KOPT-K1 (cell line): Measurements from ENCODE around the gene AMER3.

Experiments used
- H3K27ac ChIP-seq: fragments of 200-600 bp; sonication (generic); 2 replicates; pipeline ENCODE4 v1.5.1; 2016; ENCODE audit warnings: antibody characterized with exemption, mild to moderate bottlenecking, low read depth, low read length; ENCODE audit not compliant: poor library complexity, severe bottlenecking
- H3K36me3 ChIP-seq: fragments of 200-600 bp; sonication (generic); 2 replicates; pipeline ENCODE4 v1.5.1; 2017; ENCODE audit warnings: antibody characterized with exemption, mild to moderate bottlenecking, low read length, moderate library complexity; ENCODE audit not compliant: insufficient read depth
- H3K9me3 ChIP-seq: fragments of 200-600 bp; sonication (generic); 2 replicates; pipeline ENCODE4 v1.5.1; 2017; ENCODE audit warnings: antibody characterized with exemption, low read length, mild to moderate bottlenecking; ENCODE audit not compliant: insufficient read depth, poor library complexity, severe bottlenecking

Gene AMER3

DNA sequence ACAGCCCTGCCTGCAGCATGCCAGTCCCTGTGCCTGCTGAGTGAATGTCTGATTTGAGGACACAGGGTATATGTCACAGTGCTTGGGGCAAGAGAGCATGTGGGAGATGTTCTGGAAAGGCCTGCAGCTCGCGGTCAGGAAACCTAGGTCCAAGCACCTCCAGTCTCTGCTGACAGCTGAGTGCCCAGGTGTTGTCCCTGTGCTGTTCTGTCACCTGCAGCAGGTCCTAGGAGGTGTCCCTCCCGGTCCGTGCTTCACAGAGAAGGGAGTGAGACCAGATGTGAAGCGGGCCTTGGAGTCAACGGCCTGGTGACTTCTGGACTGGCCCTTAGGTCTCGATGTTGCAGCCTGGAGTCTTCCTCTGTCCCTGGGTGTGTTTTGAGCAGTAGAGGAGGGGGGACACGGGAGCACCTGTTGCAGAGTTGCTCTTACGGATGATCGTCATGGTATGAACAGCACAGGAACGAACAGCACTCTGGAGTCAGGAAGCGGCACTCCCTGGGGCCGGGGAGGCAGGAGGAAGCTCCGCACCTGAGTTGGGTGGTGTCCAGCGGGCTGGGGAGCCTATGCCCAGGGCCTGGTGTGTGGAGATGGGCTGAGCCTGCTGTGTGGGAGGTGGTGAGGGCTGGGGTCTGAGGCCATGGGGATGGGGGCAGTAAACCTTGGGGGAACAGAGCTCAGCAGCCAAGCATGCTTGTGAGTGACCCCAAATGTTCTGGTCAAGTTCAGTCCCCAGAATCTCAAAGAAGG, 59.8 kb downstream of the AMER3 start:
- Histone ChIP-seq H3K9me3 (no peaks in the 10 kb centered on the region), H3K27ac (no peak overlapping the region), H3K36me3 (no peaks in the 10 kb centered on the region)
